ENCODE measurements around the gene RPRD1A.

GRCh38 chr18:35971661-35972196, 95.6 kb downstream of the RPRD1A start:
- TF ChIP-seq, protein P1, sequence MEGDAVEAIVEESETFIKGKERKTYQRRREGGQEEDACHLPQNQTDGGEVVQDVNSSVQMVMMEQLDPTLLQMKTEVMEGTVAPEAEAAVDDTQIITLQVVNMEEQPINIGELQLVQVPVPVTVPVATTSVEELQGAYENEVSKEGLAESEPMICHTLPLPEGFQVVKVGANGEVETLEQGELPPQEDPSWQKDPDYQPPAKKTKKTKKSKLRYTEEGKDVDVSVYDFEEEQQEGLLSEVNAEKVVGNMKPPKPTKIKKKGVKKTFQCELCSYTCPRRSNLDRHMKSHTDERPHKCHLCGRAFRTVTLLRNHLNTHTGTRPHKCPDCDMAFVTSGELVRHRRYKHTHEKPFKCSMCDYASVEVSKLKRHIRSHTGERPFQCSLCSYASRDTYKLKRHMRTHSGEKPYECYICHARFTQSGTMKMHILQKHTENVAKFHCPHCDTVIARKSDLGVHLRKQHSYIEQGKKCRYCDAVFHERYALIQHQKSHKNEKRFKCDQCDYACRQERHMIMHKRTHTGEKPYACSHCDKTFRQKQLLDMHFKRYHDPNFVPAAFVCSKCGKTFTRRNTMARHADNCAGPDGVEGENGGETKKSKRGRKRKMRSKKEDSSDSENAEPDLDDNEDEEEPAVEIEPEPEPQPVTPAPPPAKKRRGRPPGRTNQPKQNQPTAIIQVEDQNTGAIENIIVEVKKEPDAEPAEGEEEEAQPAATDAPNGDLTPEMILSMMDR (IDR thresholded peaks at IDR 0.05): no peak
- TF ChIP-seq POLR2A (IDR thresholded peaks at IDR 0.05): no peak
